Measurements from ENCODE around the gene BDH1. TPM values are rescaled to one million over a fixed set of nuclear protein-coding genes. Genes with fewer than 3 reads are reported as not detected.

The BDH1 gene
- total and polyA plus RNA-seq, 2 of the 8 experiments (the other 6 are each of a cell fraction or from before 2014, with no cell fraction given), result 27.2 to 28.1 TPM

DNA sequence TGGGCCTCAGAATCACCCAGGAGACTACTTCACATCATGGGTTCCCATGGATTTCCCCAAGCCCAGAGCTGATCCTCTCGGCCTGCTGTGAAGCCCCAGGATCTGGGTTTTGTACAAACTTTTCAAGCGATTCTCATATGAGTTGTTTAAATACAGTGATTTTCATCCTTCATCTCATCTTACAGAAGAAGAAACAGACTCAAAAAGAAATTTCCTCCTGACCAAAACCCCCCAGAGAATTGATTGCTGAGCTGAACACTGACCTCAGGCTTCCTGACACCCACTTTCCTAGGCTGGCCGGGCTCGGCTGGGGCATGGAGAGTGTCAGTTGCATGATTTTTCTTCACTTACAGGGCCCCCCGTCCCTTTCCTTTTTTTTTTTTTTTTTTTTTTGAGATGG is 60.3 kb downstream of the BDH1 start:
- H2AK5ac ChIP-seq (ENCODE audit: low read depth, low read length), result no peak overlapping the region
- FAIRE-seq (no peak), DNase-seq (ENCODE audit: low read depth in 1 of 2, low spot score in 2 of 2) (no peak)
- ChIA-PET POLR2A (ENCODE audit: partially characterized antibody) (no interaction called here), CTCF (ENCODE audit: partially characterized antibody) (interaction anchor here (0.9 to 2.0 kb wide), 2 partner anchors 14 to 17 kb away, joined by 5 to 8 read pairs; no protein-coding TSS in a partner anchor)
- no peak overlapping the region for H3K18ac ChIP-seq (ENCODE audit: extremely low read depth, low read length)
- no peak overlapping the region for H3K4ac ChIP-seq (replicated peaks; ENCODE audit: insufficient read length, low read depth, low read length)
- H4K5ac ChIP-seq (ENCODE audit: insufficient read length, low read depth, low read length), result no peak overlapping the region
- H3K56ac ChIP-seq (replicated peaks; ENCODE audit: insufficient read length, low read depth, low read length), result no peak overlapping the region
- no peaks in the 10 kb centered on the region for H3K79me2 ChIP-seq (ENCODE audit: control insufficient read depth in 1 of 2, insufficient read depth in 2 of 2, low read length in 2 of 2)
- H3K9me3 ChIP-seq (ENCODE audit: insufficient read depth in 2 of 2, low read depth in 1 of 2, low read length in 1 of 2), result peaks cover 0 to 8% of the 10 kb centered on the region in 2 experiments; a peak in 1 of 4 replicates
- no peaks in the 10 kb centered on the region; a peak in 2 of 8 replicates for H3K36me3 ChIP-seq (ENCODE audit: control insufficient read depth in 2 of 4, insufficient read depth in 4 of 4, low read length in 3 of 4)
- H3K14ac ChIP-seq (ENCODE audit: insufficient read length), result no peak overlapping the region
- no peak overlapping the region for H4K8ac ChIP-seq (ENCODE audit: extremely low read depth, insufficient read depth, low read length)
- H3K79me1 ChIP-seq (ENCODE audit: low read depth, low read length), result no peaks in the 10 kb centered on the region
- H3K23ac ChIP-seq (ENCODE audit: insufficient read length), result no peak overlapping the region
- no peak overlapping the region for H2AFZ ChIP-seq (ENCODE audit: low read length)
- H3K4me3 ChIP-seq (ENCODE audit: extremely low read depth in 1 of 4, insufficient read depth in 2 of 4, low read depth in 3 of 4, low read length in 4 of 4), result no peak overlapping the region
- no peaks in the 10 kb centered on the region for H3K27me3 ChIP-seq (replicated peaks in 1 of 4; ENCODE audit: control insufficient read depth in 3 of 4, extremely low read depth in 1 of 4, insufficient read depth in 3 of 4, low read length in 3 of 4)
- 87% methylated on average over 5 of the region's 5 CpGs; no CpG with 5 or more reads in 1 of the 2 experiments for WGBS, 2 experiments (ENCODE audit: extremely low coverage in 1 of 2, insufficient coverage in 1 of 2, insufficient read length in 1 of 2, insufficient replicate concordance in 2 of 2, low coverage in 1 of 2, low lambda C conversion rate in 2 of 2, missing lambda C conversion rate in 1 of 2)
- H2BK15ac ChIP-seq (ENCODE audit: low read length), result no peak overlapping the region
- no peaks in the 10 kb centered on the region for H4K20me1 ChIP-seq (replicated peaks in 1 of 2; ENCODE audit: control insufficient read depth in 1 of 2, insufficient read depth in 2 of 2, low read length in 2 of 2)
- no peaks in the 10 kb centered on the region for H3K4me1 ChIP-seq (replicated peaks in 1 of 4; ENCODE audit: control insufficient read depth in 3 of 4, insufficient read depth in 4 of 4, low read length in 3 of 4)
- no peak overlapping the region for H2BK5ac ChIP-seq (ENCODE audit: low read depth, low read length)
- H3K9ac ChIP-seq (replicated peaks in 1 of 4; ENCODE audit: extremely low read depth in 1 of 4, low read depth in 3 of 4, low read length in 3 of 4), result no peak overlapping the region
- H2BK20ac ChIP-seq (ENCODE audit: low read length), result no peak overlapping the region
- H3K4me2 ChIP-seq (ENCODE audit: insufficient read depth in 1 of 2, low read depth in 2 of 2, low read length in 2 of 2), result no peak overlapping the region
- no peaks in the 10 kb centered on the region for H3K23me2 ChIP-seq (ENCODE audit: low read depth, low read length)
- no peak overlapping the region for H3K27ac ChIP-seq (ENCODE audit: low read depth, low read length)
- no peak overlapping the region for H4K91ac ChIP-seq (replicated peaks; ENCODE audit: insufficient read length, low read length)
- no peak overlapping the region for H2BK120ac ChIP-seq (replicated peaks; ENCODE audit: low read depth, low read length)
- H2BK12ac ChIP-seq (ENCODE audit: low read depth, low read length), result no peak overlapping the region
- TF ChIP-seq PHF8 (conservative IDR thresholded peaks at IDR 0.05; ENCODE audit: low read depth, low read length) (no peak), RNF2 (IDR thresholded peaks at IDR 0.05; ENCODE audit: borderline replicate concordance, low read depth, low read length, missing control alignments, poor library complexity, severe bottlenecking) (no peak), ASH2L (IDR thresholded peaks at IDR 0.05; ENCODE audit: low read length) (no peak), POLR2AphosphoS5 (IDR thresholded peaks at IDR 0.05; ENCODE audit: low read depth, low read length) (no peak), NANOG (IDR thresholded peaks at IDR 0.05; ENCODE audit: insufficient read depth, low read depth, low read length, poor library complexity, severe bottlenecking) (no peak), SUZ12 (IDR thresholded peaks at IDR 0.05; ENCODE audit: low read length) (no peak), GABPA (IDR thresholded peaks at IDR 0.05; ENCODE audit: borderline replicate concordance, insufficient read depth, low read length) (no peak), SP1 (IDR thresholded peaks at IDR 0.05; ENCODE audit: low read depth, low read length) (no peak), RBBP5 (IDR thresholded peaks at IDR 0.05; ENCODE audit: borderline replicate concordance, low read depth, low read length) (no peak), CBX5 (IDR thresholded peaks at IDR 0.05; ENCODE audit: low read depth, low read length) (no peak), TAF1 (IDR thresholded peaks at IDR 0.05; ENCODE audit: low read depth, low read length) (no peak), SIRT6 (IDR thresholded peaks at IDR 0.05; ENCODE audit: low read length) (no peak), HDAC6 (IDR thresholded peaks at IDR 0.05; ENCODE audit: low read depth, low read length) (no peak), TBP (IDR thresholded peaks at IDR 0.05; ENCODE audit: low read depth, low read length) (no peak)
- TF ChIP-seq, protein P1, sequence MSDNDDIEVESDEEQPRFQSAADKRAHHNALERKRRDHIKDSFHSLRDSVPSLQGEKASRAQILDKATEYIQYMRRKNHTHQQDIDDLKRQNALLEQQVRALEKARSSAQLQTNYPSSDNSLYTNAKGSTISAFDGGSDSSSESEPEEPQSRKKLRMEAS (IDR thresholded peaks at IDR 0.05), result no peak
